ENCODE data around the gene GPR85. TPM values are rescaled to one million over a fixed set of nuclear protein-coding genes. Genes with fewer than 3 reads are reported as not detected.

Gene GPR85, protein sequence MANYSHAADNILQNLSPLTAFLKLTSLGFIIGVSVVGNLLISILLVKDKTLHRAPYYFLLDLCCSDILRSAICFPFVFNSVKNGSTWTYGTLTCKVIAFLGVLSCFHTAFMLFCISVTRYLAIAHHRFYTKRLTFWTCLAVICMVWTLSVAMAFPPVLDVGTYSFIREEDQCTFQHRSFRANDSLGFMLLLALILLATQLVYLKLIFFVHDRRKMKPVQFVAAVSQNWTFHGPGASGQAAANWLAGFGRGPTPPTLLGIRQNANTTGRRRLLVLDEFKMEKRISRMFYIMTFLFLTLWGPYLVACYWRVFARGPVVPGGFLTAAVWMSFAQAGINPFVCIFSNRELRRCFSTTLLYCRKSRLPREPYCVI
- 0.39 and 1.3 TPM in 2 replicates for total RNA-seq

DNA sequence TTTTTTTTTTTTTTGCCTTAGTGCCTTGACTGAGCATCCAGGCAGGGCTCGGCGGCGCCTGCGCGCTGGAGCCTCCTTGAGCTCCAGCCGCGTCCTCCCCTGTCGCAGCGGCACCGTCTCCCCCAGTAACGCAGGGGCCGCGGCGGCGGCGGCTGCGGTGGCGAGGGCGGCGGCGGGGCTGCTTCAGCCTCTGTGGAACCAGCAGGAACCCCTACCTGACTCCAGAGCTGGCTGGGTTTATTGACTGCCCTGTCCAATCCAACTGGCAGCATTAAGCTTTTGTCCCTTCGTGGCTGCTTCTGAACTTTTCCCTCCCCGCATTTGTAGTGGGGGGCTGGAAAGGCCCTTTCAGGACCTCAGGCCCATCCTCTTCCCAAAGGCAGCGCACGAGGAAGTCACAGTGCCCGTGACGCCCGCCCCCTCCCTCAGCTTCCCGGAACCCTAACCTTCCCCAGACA is at the start of gene GPR85:
TSS of gene GPR85 (minus strand) at position 397 of the 458 bp plus-strand sequence. CDS start 2,106 bp downstream, outside the sequence.

GRCh38 chr7:113118074-113118959 is 31.7 kb upstream of the GPR85 start, which contains the start of gene SMIM30:
Gene SMIM30, minus strand, starts transcription at chr7:113118554. Its CDS starts 976 bp downstream, at chr7:113117578.

Other genes with a start within 250 kb of the GPR85 start
- gene SMIM30, start 31.7 kb upstream of the GPR85 start, total RNA-seq, result 41.1 and 54.7 TPM in 2 replicates

Measured in smooth muscle cell of the pulmonary artery (primary cell).